HG03064 (cell line): ENCODE measurements around the gene ARMH1.
"Not testable (repeated sequence)": the region's sequence is repeated elsewhere in the genome, so short reads cannot be mapped to it uniquely, and the experiment has no call there.

Experiments
- ATAC-seq: cut with Tn5 transposase; IDR thresholded peaks from one replicate; pipeline ENCODE4 v1.9.1; 2021; ENCODE audit warnings: low read depth; ENCODE audit not compliant: unreplicated experiment

ARMH1 gene

DNA sequence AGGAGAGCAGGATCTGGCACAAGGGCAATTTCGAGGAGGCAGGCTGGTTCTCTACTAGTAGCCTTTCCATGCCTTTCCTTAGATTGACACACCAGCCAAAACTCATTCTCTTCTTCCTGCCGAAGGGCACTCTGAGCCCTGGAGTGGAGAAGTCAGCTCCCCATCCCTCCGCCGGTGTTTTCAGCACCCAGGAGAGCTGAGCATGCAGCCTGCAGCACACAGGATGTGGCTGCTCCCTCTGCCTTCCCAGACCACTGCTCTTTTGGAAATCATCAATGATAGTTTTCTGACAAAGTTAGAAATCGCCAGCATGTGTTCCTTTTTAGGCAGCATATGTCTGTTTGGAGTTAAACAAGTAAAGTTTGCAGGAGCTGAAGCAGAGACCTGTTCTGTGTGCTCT is 44.8 kb downstream of the ARMH1 start:
- ATAC-seq = no peak

DNA sequence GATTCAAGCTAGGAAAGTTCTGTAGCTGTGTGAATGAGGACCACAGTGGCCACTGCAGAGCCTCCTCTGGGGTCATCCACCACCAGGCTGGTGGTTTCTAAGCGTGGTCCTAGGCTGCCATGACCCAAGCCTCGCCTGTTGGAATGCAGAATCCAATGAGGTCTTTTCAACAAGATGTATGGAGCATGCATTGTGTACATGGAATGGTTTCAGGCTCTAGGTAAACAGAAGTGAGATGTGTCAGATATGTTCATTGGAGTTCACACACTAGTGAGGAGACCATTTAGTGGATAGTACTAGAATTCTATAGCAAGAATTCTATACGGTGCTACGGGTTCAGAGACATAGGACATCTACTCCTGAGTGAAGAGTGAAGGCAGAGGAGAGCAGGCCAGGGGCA is 45.8 kb downstream of the ARMH1 start:
- ATAC-seq = no peak

DNA sequence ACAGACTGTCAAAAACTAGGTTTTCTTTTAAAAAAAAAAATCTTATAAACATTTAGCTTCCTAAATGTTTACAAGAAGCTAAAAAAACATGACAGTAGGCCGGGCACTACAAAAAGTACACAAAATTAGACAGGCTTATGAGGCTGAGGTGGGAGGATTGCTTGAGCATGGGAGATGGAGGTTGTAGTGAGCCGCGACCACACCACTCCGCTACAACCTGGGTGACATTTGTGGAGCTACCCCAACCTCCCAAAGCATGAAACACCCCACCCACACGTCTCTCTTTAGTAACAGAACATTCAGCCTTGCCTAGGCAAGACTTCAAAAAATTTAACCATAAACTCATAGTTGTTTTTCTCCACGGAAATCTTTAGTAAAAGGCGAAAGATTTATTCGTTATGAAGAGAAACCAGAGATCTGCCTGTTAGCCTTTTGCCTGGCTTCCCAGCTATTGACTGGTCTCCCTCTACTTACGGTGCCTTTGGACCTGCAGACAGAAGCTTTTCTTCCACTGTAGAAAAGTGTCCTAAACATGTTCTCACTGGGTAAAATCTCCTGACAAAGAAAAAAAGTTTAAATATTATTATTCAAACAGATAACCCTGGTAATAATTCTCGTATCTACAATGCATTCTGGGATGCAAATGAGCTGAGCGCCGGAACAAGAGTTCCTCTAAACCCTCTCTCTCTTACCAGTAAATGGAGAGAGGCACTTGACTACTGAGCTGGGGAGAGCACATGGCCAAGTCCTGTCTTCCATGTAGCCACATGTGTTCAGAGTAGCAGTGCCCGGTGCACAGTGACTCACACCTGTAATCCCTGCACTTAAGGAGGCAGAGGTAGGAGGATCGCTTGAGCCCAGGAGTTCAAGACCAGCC is 47.2 kb downstream of the ARMH1 start:
- peak; percentile 73 for ATAC-seq

DNA sequence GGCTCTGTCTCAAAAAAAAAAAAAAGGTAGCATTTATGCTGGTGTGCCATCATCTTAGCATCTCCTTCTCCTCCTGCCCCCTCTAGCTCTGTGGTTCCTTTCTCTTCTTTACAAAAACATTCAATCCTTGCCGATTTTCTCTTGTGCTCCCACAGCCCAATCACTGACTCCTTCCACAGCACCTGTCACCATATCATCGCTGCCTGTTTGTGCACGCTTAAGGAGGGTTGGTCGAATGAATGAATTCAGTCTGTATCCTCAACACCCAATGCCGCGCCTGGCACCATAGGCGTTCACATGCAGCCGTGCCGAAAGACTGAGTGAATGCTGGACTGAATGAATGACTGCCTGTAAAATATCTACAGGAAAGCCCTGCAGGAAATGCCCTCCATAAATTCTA is 48.5 kb downstream of the ARMH1 start:
- ATAC-seq = no peak

DNA sequence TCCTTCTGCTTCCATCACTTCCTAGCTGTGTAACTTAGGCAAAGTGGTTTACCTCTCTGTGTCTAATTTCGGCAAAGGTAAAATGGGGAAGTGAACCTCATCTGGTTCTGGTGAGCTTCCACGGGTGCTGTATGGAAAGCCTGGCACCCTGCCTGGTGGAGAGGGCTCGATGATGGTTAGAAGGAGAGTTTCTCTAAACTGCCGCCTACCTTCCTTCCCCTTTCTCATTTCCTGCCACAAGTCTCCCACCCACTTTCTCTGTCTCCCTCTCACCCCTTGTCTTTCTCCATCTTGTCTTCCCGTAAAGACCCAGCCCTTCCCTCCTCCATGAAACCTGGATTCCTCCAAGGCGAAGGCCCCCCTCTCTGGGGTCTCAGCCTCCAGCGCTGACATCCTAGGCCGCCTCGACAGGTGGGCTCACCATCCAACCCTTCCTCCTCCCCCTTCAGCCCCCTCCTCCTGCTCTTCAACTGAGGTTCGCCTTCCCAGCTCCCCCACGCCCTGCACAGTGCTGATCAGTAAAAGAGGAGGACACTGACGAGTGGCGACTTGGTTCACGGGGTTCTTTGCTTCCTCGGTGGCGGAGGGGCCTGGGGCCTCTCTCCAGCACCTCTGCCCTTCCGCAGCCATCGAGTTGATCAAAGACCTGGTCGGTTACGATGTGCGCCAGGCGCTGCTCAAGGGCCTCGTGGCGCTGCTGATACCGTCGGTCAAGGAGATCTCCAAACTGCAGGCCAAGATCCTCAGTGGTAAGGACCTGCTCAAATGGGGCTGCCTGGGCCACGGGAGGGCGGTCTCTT is 49.2 kb downstream of the ARMH1 start:
- no peak for ATAC-seq

DNA sequence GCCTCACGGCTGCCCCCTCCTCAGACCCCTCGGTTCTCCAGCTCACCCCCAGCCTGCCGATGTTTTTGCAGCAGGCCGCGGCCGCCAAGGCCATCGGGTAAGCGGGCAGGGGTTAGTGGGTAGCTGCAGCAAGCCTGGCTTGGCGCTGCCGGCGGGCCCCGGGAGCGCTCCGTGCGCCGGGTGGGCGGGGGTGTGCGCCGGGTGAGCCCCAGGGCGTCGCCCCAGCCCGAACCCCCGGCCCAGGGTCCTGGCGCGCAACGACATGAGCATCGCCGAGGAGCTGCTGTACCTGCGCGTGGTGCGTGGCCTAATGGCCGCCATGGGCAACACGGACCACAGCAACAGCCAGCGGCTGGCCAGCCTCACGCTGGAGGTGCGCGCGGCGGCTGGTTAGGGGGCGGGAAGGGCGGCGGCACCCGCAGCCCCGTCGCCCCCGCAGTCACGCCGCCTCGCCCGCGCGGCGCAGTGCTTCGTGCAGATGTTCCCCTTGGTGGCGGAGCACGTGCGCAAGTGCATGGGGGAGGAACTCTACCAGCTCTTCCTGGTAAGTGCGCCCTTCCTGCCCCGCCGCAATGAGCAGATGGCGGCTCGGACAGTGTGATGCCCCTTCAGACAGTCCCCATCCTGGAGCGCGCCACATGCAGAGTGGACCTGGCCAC is 49.9 kb downstream of the ARMH1 start:
- ATAC-seq = no peak

DNA sequence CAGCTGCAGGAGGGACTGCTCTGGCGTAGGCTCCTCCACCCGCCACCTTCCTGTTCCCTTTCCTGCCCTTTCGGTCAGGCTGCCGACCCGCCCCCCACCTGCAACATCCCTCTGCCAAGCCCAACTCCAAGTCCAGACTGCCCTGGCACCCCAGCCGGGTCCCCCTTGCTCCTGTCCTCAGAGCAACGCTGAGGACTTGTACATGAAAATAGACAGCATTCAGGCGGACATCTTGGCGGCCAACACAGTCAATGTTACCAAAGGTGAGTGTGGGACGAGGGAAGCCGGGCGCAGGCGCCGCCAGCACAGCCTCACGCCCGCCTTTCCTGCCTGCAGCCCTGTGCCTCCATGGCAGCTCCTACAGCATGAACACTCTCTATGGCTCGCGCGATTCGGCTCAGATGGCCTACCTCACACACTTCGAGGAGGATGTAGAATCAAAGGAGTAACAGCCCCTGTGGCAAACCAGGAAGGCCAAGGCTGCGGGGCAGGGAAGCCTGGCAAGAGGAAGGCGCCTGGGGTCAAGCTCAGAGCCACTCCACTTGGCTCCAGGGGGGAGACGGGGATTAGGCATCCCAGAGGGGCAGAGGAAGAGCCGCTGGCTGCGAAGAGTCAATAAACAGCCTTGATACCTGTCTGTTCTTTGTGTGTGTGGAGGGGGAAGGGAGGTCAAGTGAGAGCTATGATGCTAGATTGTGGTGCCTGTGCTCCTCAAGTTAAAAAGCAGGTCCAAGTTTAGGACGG is 50.6 kb downstream of the ARMH1 start:
- ATAC-seq = no peak

DNA sequence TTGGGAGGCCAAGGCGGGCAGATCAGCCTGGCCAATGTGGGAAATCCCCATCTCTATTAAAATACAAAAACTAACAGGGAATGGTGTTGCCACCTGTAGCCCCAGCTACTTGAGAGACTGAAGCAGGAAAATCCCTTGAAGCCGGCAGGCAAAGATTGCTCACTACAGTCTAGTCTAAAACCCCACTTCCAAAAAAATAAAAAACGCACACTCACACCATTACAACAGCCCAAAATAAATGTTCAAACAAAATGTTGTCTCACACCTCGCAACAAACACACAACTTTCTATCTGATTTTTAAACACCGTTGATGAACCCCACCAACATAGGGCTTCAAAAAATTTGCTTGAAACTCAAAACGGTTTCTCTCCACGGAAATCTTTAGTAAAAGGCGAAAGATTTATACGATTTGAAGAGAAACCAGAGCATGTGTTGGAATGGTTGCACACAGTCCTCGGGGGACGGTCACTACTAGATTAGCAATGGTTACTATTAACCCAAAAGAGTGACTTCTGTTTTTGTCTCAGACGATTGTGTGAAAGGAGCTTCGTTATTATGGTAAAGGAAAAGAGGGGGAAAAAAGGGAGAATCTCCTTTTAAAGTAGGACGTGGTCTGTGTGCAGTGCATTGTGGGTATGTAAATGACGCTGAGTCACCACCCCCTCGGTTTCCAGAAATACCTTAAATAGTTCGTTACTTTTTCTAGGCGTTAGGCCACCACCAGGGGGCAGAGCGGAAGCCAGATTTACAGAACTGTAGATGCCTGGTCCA is 56.4 kb downstream of the ARMH1 start, which contains the start of gene RNU5D-1:
RNU5D-1 (minus strand) TSS at position 430 of the 772 bp plus-strand sequence.
- ATAC-seq = peak; percentile 72

DNA sequence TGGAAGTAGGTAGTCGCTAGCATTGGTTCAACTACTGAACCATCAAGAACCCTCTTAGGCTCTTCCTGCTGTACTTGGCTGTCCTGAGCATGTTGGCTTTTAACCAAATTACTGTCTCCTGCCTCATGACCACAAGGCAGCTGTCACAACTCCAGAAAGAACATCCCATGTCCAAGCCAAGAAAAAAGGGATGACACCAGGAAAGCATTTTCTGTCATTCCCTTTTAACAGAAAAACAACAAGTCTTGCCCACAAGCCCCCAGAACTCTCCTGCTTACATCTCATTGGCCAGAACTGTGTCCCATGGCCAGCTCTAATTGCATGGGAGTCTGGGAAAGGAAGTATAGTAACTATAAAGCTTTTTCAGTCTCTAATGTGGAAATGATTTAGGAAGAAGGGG is 58.9 kb downstream of the ARMH1 start:
- no peak for ATAC-seq

DNA sequence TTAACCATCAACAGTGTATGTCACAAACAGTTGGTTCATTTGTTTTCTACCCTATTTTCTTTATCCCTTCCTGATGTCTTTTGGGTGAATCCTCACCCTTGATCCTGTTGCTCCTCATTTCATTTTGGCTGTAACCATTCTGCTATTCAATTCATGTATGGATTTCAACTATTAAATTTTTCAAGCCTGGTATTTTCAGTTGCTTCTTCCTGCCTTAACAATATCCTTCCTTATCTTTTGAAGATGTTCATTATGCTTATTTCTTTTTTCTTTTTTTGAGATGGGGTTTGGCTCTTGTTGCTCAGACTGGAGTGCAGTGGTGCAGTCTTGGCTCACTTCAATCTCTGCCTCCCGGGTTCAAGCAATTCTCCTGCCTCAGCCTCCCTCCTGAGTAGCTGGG is 59.3 kb downstream of the ARMH1 start:
- no peak for ATAC-seq

DNA sequence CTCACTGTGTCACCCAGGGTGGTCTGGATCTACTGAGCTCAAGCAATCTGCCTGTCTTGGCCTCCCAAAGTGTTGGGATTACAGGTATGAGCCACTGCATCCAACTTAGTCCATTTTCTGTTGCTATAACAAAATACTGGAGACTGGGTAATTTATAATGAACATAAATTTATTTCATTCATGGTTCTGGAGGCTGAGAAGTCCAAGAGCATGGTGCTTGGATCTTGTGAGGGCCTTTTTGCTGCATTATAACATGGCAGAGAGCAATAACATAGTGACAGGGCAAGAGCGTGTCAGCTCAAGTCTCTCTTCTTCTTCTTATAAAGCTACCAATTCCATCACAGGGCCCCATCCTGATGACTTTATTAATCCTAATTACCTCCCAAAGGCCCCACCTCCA is 61.5 kb downstream of the ARMH1 start:
- no peak for ATAC-seq

DNA sequence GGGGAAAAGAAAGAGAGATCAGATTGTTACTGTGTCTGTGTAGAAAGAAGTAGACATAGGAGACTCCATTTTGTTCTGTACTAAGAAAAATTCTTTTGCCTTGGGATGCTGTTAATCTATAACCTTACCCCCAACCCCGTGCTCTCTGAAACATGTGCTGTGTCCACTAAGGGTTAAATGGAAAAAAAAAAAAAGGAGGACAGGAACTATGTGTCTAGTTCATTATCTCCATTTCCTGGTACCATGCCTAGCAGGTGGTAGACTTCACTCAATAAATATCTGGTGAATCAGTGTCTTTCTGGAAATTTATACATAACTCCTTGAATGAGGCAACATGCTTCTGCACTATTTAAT is 64.4 kb downstream of the ARMH1 start:
- not testable (repeated sequence) for ATAC-seq

DNA sequence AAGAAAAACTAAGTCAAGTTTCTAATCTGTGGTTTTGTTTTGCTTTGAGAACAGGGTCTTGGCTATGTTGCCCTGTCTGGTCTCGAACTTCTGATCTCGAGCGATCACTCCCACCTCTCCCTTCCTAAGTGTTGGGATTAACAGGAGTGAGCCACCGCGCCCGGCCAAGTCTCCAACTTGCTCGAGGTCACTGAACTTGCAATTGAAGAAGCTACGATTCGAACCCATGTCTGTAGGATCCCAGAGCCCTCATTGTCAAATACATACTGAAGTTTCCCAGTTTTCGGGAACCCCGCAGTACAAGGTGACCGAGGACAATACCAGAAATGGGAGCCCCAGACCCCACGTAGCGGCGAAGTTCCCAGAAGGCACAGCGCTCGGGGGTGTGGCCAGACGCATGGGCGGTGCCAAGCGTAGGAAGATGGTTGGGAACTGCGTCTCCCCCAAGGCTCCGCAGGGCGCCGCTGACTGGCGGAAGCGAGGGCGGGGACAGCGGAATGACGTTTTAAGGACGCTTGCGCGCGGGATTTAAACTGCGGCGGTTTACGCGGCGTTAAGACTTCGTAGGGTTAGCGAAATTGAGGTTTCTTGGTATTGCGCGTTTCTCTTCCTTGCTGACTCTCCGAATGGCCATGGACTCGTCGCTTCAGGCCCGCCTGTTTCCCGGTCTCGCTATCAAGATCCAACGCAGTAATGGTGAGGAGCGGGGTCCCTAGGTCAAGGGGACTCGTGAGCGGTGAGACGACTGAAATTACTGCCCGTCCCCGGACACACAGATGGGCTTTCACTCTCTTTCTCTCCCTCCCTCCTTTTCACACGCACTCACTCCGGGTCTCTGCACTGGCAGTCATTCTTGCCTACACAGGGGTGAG is 65.0 kb downstream of the ARMH1 start, which contains the start of gene KIF2C:
KIF2C (plus strand) TSS at position 531 of the 872 bp plus-strand sequence; CDS start at position 627, 96 bp downstream.
- ATAC-seq = peak; percentile 92

DNA sequence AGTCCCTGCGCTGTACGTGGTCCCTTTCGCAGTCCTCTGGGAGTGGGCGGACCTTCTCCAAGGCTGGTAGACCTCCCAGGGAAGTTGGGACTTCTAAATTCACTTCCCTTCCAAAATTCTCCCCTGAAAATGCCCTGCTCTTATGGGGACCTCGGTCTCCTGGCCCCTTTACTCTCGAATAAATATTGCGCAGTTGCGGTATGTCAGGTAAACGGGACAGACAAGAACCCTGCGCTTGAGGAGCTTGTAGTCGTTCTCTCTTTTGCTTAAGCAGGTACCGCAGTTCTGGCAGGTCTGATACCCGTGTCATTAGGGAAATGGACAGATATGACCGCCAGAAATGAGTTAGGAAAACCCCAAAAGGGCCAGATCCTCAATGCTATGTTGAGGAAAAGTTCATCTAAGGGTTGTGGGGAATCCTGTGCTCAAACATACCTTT is 65.7 kb downstream of the ARMH1 start:
- no peak for ATAC-seq

DNA sequence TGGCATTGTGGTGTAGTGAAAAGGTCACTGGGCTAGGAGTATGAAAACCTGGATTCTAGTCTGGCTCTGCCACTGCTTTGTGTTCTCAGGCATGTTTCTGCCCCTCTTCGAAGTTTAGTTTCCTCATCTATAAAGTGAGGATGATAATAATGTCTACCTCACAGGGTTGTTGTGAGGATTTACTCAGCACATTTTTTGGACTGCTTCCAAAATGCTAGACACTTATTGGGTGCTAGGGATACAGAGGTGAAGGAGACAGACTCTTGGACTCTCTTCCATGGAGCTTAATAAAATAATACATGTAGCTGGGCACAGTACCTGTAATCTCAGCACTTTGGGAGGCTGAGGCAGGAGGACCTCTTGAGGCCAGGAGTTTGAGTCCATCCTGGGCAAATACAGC is 68.7 kb downstream of the ARMH1 start:
- no peak for ATAC-seq

DNA sequence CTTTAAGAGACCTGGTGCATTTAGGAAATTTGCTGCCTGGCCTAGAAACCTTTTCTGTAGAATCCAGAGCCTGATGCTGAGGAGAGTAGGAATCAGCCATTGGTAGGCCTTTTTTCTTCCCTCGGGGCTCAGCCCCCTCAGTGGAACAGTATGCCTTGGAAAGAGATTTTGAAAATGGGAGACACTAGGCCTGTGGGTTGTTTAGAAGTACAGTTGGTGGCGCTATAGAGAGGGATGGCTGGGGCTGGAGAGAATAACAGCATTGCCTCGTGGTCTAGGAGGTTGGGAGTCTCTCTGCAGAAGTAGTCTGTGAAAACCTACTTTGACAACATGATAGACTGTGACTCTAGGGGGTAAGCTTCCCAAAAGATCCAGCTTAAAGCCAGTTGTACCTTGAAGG is 73.4 kb downstream of the ARMH1 start:
- ATAC-seq = no peak

DNA sequence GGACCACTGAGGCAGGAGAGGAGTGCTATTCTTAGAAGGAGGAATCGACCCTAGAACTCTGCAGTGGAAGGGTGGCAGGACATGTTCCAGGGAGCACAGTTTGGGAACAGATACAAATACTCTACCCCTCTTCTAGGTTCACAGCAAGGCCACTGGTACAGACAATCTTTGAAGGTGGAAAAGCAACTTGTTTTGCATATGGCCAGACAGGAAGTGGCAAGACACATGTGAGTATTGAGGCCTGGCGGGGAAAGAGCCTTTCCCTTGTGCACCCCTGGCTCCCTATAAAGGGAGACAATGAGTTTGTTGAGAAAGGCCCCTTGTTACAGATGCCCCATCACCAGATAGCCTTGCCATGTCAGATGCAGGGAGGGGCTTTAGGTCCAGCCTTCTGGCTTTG is 82.9 kb downstream of the ARMH1 start:
- no peak for ATAC-seq

DNA sequence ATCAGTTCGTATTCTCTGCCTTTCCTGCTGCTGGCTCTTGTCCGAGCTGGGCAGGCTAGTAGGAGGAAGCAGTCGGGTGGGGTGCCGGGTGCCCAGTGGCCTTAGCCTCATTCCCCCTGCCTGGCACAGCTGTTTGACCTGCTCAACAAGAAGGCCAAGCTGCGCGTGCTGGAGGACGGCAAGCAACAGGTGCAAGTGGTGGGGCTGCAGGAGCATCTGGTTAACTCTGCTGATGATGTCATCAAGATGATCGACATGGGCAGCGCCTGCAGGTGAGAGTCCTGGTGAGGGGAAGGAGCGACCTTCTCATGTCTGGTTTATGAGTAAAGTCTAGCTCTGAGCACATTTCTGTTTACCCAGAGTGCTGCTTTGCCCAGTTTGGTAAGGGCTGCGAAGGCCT is 84.6 kb downstream of the ARMH1 start:
- ATAC-seq = no peak

DNA sequence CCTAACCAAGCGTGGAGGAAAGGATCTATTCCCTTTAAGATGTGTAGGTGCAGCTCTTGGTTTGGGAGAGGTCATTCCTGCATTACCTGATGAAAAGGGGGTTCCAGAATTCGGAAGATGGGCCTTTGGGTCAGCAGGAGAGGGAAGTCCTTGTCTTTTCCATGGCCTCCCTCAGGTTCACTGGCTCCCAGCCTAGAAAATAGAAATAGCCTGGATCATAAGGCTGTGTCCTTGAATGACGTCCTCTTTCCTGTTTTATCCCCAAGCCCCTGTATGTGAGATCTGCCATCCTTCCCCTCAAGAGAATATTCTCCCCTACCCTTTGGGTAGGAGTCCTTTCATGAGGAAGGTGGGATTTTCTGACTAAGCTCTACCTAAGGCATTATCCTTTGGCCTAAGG is 86.4 kb downstream of the ARMH1 start:
- ATAC-seq = no peak
